GM15510 (cell line): ENCODE measurements around the gene PMM2.

Experiments used
- POLR2A ChIP-seq: IDR thresholded peaks from 3 replicates; pipeline ENCODE4 v1.6.1; 2011; ENCODE audit warnings: borderline replicate concordance; ENCODE audit not compliant: insufficient read length; ENCODE audit errors: extremely low read depth

Gene PMM2

DNA sequence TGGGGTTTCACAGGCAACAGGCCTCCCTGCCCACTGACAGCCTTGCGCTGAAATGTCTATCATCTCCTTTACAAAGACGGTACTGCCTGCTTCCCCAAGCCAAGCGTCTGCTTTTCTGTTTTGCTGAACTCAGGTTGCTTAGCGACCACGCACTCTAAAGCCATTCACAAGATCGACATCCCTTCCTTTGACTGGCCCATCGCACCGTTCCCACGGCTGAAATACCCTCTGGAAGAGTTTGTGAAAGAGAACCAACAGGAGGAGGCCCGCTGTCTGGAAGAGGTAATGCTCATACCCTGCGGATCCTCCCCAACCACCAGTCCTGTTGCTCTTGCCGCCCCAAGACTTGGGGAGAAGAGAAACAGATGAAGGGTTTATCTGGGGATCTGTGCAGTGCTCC is 28.9 kb upstream of the PMM2 start:
- no peak for TF ChIP-seq POLR2A

DNA sequence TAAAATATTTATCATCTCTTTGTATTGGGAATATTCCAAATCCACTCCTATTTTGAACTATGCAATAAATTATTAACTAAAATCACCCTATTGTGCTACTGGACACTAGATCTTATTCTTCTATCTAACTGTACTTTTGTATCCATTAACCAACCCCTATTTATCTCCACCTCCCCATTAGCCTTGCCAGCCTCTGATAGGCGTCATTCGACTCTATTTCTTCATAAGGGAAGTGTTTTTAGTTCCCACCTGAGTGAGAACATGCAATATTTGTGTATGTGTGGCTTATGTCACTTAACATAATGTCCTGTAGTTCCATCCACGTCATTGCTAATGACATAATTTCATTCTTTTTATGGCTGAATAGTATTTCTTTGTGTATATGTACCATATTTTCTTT is 24.1 kb upstream of the PMM2 start:
- TF ChIP-seq POLR2A = no peak

DNA sequence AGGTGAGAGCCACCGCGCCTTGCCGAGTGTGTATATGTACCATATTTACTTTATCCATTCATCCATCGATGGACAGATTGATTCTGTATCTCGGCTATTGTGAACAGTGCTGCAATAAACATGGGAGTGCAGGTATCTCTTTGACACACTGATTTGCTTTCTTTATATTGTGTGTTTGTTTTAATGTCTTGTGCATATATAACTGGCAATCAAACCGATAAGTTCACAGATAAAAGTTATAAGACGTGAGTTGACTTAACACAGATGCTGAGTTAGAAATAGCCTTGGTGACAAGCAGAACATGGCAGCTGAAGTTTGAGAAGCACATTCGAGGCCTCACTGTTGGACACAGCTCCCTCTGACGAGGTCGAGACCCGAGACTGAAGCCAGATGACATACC is 23.4 kb upstream of the PMM2 start:
- no peak for TF ChIP-seq POLR2A

DNA sequence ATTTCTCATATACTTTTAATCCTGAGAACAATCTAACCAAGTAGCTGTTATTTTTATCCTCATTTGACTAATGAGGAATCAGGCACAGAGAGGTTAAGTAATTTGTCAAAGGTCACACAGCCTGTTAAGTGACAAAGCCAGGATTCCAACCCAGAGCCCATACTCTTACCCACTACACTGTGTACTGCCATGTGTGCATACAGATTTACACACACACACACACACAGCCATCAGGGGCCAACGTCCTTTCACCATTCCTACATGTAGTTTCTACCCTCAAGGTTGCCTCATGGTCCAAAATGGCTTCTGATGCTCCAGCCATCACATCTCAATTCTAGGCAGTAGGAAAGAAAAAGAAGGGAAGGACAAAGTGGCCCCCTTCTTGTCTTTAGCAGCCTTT is 22.3 kb upstream of the PMM2 start:
- TF ChIP-seq POLR2A = no peak

DNA sequence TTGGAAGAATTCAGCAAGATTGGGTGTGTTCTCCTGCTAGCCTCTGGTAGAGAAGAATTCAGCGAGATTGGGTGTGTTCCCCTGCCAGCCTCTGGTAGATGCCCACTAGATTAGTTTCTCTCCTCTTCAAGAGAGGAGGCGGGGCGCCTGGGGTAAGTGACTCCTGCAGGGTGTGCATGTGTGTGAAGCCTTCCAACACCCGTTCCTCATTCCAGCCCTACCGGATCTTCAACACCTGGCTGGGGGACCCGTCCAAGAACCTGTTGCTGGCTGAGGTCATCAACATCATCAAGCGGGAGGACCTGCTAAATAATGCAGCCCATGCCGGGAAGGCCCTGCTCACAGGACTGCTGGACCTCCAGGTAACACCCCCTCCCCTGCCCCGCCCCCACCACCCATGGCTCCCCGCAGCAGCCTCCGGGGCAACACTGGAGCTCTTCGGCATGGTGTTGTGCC is 21.5 kb upstream of the PMM2 start:
- TF ChIP-seq POLR2A = no peak

DNA sequence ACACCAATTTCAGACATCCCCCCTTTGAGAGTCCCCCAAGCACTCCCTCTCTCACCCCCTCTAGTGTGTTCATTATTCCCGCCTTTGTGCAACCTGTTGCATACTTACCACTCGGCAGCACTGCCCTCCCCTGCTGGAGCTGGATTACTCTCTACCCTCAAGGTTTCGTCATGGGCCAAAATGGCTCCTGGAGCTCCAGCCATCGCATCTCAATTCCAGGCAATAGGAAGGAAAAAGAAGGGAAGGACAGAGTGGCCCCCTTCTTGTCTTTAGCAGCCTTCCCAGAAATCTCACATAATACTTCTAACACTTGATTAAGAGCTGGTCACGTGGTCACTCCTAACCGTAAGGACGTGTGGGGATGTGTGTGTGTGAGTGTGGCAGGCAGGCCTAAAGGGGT is 20.4 kb upstream of the PMM2 start:
- TF ChIP-seq POLR2A = no peak

DNA sequence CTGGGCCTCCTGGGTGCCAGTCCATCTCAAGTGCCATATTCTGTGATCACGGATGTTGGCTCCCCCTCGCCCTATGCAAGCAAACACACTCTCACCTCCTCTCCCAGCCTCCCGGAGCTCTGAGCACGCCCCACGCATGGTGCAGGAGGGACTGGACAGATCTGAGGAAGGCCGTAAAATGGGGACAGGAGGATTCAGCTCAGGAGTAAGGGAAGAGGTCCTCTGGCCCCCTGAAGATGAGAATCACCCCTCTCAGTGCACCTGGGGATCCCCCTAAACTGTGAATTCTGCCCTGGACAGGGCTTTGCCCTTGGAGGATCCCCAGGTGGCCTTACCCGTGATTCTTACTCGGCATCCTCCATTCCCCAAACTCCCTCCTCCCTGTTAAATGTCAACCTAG is 15.8 kb upstream of the PMM2 start:
- TF ChIP-seq POLR2A = no peak

DNA sequence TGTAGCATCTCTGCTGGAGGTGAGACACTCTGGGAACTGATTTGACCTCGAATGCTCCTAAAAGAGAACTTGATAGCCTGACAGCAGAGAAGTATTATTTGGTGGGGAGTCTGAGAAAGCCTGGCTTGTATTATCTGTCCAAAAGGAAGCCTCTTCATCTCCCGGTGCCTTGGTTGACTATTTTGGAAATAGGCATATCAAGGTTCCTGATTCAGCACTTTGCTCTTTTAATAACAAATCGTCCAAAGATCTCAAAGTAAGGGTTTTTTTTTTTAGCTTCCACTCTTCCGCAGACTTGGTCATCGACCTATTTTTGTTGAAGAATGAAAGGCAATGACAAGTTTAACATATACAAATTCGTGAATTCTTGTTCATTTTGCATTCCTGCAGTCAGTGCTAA is 15.0 kb upstream of the PMM2 start:
- TF ChIP-seq POLR2A = no peak

DNA sequence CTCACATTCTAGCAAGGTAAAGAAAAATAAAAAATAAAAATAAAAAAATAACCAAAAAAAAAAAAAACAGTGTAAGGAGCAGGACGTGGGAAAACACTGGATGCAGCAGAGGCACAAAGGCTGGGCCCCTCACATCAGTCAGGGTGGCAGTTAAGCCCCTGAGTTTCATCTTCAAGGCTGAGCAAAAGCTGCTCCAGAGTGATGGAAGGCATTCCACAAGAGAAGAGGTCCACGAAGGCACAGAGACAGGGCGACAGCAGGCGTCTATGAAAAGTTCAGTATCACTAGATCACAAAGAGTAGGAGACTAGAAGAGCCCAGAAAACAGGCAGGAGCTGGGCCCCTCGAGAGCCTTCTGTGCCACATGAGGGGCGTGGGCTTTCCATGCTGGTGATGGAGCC is 12.2 kb upstream of the PMM2 start:
- TF ChIP-seq POLR2A = no peak

DNA sequence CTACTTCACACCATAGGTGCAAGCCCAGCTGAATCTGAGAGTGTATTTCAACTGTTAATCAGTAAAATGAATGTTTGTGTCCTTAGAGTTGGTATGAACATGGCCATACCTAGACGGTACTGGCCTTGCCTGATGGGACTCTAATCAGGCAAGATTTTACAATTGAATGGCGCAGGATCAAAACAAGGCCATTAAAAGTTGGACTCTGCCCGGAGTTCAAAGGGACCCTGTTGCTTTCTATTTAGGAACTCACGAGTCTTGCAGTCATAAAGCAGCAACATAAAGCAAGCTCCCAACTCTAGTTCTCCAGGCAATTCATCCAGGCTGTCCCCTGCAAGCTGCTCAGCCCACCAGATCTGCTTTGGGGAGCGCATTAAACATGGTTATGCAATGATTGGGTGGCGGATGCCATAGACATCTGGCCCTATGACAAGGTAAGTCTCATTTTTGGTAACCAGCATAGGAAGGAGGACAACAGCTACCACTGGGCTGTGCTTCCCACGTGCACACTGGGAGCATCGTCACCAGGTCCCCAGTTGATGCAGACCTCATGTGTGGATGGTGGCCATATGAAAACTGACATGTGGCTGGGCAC is 9.0 kb upstream of the PMM2 start:
- TF ChIP-seq POLR2A = no peak

DNA sequence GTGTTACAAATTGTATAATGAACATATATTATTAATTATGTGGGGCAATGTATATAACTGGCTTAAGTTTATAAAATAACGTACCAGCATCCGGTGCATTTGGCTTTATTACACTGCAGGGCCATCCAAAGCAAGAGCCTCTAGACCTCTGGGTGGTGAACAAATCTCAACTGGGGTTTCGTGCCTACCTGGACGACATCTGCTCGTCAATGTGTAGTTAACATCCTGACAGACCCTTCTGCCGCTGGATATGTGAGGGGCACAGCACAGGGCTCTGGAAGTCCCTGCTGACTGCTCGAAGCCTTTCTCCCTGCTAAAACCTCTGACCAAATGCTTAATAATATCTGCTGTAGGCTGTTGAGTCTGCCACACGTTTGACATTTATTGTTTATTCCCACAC is 2.5 kb upstream of the PMM2 start:
- no peak for TF ChIP-seq POLR2A

DNA sequence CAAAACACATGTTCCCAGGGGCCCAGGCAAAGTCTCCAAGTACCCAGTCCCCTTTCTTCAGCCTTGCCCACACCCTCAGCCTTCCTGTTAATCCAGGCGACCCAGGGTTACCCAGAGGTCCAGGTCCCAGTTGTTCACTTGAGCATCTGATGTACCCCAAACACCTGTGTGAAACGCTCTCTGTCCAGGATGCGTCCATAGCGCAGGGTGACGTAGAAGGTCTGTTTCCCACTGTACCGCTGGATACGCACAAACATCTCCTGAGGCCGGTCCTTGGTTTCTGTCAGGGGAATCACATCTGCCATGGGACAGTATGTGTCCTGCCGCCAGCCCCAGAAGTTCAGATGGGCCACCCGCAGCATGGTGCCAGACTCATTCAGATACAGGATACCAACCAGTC is 1.8 kb upstream of the PMM2 start:
- TF ChIP-seq POLR2A = no peak

DNA sequence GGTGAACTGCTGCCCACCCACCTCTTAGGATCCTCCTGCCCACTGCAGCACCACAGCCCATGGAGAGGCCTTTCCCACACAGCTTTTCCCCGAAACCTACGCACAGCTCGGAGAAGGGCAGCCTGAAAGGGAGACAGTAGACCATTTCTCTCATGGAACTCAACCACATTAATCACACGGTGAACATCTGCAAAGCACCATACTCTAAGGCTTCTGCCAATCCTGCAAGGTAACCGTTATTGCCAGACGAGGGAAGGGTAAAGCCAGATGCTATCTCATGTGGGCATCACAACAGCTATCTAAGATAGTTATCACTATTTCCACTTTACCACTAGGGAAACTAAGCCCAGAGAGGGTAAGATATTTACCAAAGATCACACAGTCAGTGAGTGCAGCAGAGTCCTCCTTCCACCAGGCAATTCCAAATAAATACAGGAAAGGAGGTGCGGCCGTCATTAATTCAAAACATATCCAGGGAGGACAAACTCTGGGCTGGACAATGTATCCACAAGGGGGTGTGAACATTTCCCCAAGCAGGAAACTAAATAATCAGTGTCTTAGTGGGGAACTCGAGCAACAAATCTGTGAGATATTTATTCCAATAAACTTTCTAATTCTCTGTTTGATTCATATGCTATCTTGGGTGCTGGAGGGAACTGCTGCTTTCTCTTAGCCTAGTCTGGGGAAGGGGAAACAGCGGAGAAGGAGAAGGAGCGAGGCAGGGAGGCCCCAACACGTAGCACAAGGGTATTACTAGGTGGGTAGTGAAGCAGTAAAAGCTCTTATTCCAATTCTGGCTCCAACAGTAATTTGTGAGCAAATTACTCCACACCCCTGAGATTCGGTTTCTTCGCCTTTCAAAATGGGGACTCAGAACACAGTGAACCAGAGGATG is 923 bp upstream of the PMM2 start:
- TF ChIP-seq POLR2A = no peak

DNA sequence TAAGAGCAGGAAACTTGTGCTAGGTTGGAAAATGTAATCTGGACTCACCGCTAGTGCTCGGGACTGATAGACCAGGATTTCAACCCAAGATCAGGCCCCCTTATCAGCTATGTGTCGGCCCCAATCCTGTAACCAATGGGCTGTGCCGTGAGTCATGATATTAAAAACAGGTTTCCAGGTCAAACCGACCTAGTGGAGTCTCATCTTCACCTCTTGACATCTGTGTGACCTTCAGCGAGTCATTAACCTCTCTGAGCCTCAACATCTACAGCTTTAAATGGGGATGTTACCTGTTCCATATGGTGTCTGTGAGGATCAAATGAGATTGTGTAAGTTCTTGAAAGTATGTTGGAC is 512 bp downstream of the PMM2 start:
- no peak for TF ChIP-seq POLR2A

DNA sequence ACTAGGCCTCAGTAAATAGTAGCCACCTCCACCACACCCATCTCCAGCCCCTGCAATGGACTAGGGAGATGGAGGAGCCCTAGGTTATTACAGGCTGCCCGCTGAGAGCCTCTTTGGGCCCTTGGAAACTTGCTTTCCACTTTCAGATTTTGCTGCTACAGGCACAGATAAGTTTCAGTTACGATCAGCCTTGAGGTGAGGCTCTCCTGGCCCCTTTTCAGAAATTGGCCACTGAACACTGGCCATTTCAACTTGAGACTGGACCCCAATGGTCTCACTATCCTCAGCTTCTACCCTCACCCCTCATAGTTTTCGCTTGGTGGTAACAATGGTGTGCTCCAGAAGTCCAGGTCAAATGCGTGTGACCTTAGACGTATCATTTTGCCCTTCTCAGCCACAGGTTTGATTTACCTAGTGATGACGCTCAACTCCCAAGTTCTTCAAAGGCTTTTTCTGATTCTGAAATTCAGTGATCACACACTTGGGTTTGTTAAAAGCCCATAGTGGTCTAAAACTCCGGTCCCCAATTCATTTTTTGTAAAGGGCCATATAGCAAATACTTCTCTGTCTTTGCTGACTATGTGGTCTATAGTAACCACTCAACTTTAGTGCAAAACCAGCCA is 1.0 kb downstream of the PMM2 start:
- no peak for TF ChIP-seq POLR2A

DNA sequence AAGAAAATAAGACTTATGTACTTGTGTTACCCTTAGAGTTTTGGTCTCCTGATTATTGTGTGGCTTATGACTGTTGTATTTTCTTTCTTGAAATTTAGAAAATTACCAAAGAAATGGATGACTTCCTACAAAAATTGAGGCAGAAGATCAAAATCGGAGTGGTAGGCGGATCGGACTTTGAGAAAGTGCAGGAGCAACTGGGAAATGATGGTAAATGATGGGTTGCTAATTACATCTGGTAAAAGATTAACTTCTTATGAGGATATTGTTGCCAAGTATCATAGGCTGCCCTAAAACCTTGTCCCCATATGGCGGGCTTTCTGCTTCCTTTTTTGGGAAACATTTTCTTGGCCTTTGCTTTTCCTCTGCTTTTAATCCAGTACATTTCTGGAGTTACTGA is 4.1 kb downstream of the PMM2 start:
- no peak for TF ChIP-seq POLR2A
